Measurements from ENCODE around the gene MGST1. TPM values are rescaled to one million over a fixed set of nuclear protein-coding genes. Genes with fewer than 3 reads are reported as not detected.

MGST1 gene
- polyA plus RNA-seq, 1 donor (not counting 4 experiments of a cell fraction or from before 2014, with no cell fraction given) = 160 TPM

DNA sequence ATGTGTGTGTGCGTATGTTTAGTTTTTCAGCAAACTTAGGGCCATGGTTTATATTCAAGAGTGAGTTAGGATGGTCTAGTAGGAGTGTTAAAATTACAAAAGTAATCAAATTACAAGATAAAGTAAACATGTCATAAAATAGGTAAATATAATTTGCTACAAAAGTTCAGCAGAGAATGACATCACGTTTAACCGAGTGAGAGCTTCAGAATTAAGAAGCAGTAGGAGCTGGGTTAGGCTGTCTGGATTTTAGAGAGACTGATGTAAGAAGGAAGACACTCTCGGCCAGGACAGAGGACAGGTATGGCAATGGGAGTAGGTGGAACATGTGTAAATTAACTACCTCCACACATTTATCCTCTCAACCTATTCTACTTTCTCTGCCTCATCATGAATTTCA is 11.6 kb upstream of the MGST1 start:
- Histone ChIP-seq H4K20me1 (ENCODE audit: control insufficient read depth, extremely low read depth, insufficient read depth, low read length) (no peaks in the 10 kb centered on the region), H2AFZ (ENCODE audit: control insufficient read depth, low read length) (no peak overlapping the region), H3K36me3 (ENCODE audit: control insufficient read depth in 2 of 2, extremely low read depth in 1 of 2, insufficient read depth in 2 of 2, low read length in 2 of 2) (no peaks in the 10 kb centered on the region), H3K27me3 (ENCODE audit: control insufficient read depth, extremely low read depth, insufficient read depth, low read length) (no peaks in the 10 kb centered on the region), H3K79me2 (ENCODE audit: control insufficient read depth, insufficient read depth, low read length) (no peaks in the 10 kb centered on the region), H3K4me1 (ENCODE audit: control insufficient read depth, extremely low read depth, insufficient read depth, low read length) (no peaks in the 10 kb centered on the region), H3K4me2 (ENCODE audit: control insufficient read depth, extremely low read depth, insufficient read depth, low read depth, low read length) (no peak overlapping the region), H3K4me3 (ENCODE audit: control insufficient read depth in 2 of 3, extremely low read depth in 1 of 3, insufficient read depth in 2 of 3, low read depth in 1 of 3, low read length in 3 of 3) (no peak overlapping the region), H3K9me3 (ENCODE audit: control insufficient read depth, low read depth, low read length) (no peaks in the 10 kb centered on the region), H3K9me1 (ENCODE audit: control insufficient read depth, extremely low read depth, insufficient read depth, low read length) (no peaks in the 10 kb centered on the region), H3K27ac (ENCODE audit: control insufficient read depth, insufficient read depth, low read length) (no peak overlapping the region), H3K9ac (ENCODE audit: control insufficient read depth, extremely low read depth, insufficient read depth, low read length) (no peak overlapping the region)
- DNase-seq (ENCODE audit: low read depth, low spot score) (no peak), FAIRE-seq (no peak)
- no peak for TF ChIP-seq EZH2 (IDR thresholded peaks at IDR 0.05; ENCODE audit: low read length)
- TF ChIP-seq, protein P1, sequence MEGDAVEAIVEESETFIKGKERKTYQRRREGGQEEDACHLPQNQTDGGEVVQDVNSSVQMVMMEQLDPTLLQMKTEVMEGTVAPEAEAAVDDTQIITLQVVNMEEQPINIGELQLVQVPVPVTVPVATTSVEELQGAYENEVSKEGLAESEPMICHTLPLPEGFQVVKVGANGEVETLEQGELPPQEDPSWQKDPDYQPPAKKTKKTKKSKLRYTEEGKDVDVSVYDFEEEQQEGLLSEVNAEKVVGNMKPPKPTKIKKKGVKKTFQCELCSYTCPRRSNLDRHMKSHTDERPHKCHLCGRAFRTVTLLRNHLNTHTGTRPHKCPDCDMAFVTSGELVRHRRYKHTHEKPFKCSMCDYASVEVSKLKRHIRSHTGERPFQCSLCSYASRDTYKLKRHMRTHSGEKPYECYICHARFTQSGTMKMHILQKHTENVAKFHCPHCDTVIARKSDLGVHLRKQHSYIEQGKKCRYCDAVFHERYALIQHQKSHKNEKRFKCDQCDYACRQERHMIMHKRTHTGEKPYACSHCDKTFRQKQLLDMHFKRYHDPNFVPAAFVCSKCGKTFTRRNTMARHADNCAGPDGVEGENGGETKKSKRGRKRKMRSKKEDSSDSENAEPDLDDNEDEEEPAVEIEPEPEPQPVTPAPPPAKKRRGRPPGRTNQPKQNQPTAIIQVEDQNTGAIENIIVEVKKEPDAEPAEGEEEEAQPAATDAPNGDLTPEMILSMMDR (optimal IDR thresholded peaks at IDR 0.05 in 1 of 3, IDR thresholded peaks at IDR 0.05 in 1 of 3, conservative IDR thresholded peaks at IDR 0.05 in 1 of 3; ENCODE audit: extremely low read depth in 1 of 3, insufficient read depth in 2 of 3, low read length in 3 of 3) = no peak
- dilution Hi-C loops (cut with MboI; ENCODE audit: extremely low pct_ligation_motif_present, low sequenced_read_pairs) = no loop called here

DNA sequence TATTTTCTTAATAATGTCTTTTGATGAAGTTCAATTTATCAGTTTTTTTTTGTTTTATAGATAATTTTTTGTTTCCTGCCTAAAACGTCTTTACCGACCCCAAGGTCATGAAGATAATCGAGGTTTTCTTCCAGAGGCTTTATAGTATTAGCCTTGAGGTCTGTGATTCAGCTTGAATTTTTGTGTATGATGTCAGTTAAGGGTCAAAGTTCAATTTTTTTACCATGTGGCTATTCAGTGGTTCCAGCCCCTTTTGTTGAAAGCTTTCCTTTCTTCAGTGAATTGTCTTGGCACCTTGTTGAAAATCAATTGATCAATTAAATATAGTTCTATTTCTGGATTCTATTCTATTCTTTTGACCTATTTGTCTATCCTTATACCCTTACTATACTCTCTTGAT is 3.2 kb upstream of the MGST1 start:
- Histone ChIP-seq H3K4me2 (ENCODE audit: control insufficient read depth, extremely low read depth, insufficient read depth, low read depth, low read length) (no peak overlapping the region), H3K4me1 (ENCODE audit: control insufficient read depth, extremely low read depth, insufficient read depth, low read length) (no peaks in the 10 kb centered on the region), H4K20me1 (ENCODE audit: control insufficient read depth, extremely low read depth, insufficient read depth, low read length) (no peaks in the 10 kb centered on the region), H3K4me3 (ENCODE audit: control insufficient read depth in 2 of 3, extremely low read depth in 1 of 3, insufficient read depth in 2 of 3, low read depth in 1 of 3, low read length in 3 of 3) (no peak overlapping the region), H3K9ac (ENCODE audit: control insufficient read depth, extremely low read depth, insufficient read depth, low read length) (no peak overlapping the region), H2AFZ (ENCODE audit: control insufficient read depth, low read length) (no peak overlapping the region), H3K79me2 (ENCODE audit: control insufficient read depth, insufficient read depth, low read length) (peaks cover 3% of the 10 kb centered on the region), H3K36me3 (ENCODE audit: control insufficient read depth in 2 of 2, extremely low read depth in 1 of 2, insufficient read depth in 2 of 2, low read length in 2 of 2) (no peaks in the 10 kb centered on the region), H3K9me1 (ENCODE audit: control insufficient read depth, extremely low read depth, insufficient read depth, low read length) (no peaks in the 10 kb centered on the region), H3K27ac (ENCODE audit: control insufficient read depth, insufficient read depth, low read length) (no peak overlapping the region), H3K9me3 (ENCODE audit: control insufficient read depth, low read depth, low read length) (no peaks in the 10 kb centered on the region), H3K27me3 (ENCODE audit: control insufficient read depth, extremely low read depth, insufficient read depth, low read length) (peaks cover 5% of the 10 kb centered on the region)
- TF ChIP-seq, protein P1 (optimal IDR thresholded peaks at IDR 0.05 in 1 of 3, IDR thresholded peaks at IDR 0.05 in 1 of 3, conservative IDR thresholded peaks at IDR 0.05 in 1 of 3; ENCODE audit: extremely low read depth in 1 of 3, insufficient read depth in 2 of 3, low read length in 3 of 3) = no peak
- TF ChIP-seq EZH2 (IDR thresholded peaks at IDR 0.05; ENCODE audit: low read length) = no peak
- FAIRE-seq = no peak
- no peak for DNase-seq (ENCODE audit: low read depth, low spot score)
- dilution Hi-C loops (cut with MboI; ENCODE audit: extremely low pct_ligation_motif_present, low sequenced_read_pairs) = no loop called here
